GM19395 (cell line): ENCODE results near the gene COL5A2.
A peak's percentile ranks its signal among the peaks of the same experiment; 100 is the strongest.

ENCODE experiments used
- ATAC-seq: cut with Tn5 transposase; IDR thresholded peaks from one replicate; pipeline ENCODE4 v1.9.1; 2021; ENCODE audit warnings: mild to moderate bottlenecking, moderate library complexity; ENCODE audit not compliant: unreplicated experiment

Gene COL5A2

GRCh38 chr2:189056200-189057106 is 123.1 kb downstream of the COL5A2 start:
- no peak for ATAC-seq

- no peak for ATAC-seq
Observed at GRCh38 chr2:189050165-189050712, 129.3 kb downstream of the COL5A2 start.

GRCh38 chr2:189049709-189050164 is 129.8 kb downstream of the COL5A2 start:
- no peak for ATAC-seq

GRCh38 chr2:189048189-189048588 is 131.4 kb downstream of the COL5A2 start:
- no peak for ATAC-seq

- no peak for ATAC-seq
Observed at GRCh38 chr2:189047171-189047888, 132.2 kb downstream of the COL5A2 start.

GRCh38 chr2:189046320-189046719 is 133.2 kb downstream of the COL5A2 start:
- no peak for ATAC-seq

- no peak for ATAC-seq
Observed at GRCh38 chr2:189045836-189046235, 133.7 kb downstream of the COL5A2 start.

GRCh38 chr2:189037518-189037917 is 142.0 kb downstream of the COL5A2 start:
- no peak for ATAC-seq

GRCh38 chr2:189024901-189025618 is 154.5 kb downstream of the COL5A2 start:
- ATAC-seq, result peak; percentile 79

- no peak for ATAC-seq
Observed at GRCh38 chr2:189022492-189022891, 157.1 kb downstream of the COL5A2 start.

- no peak for ATAC-seq
Observed at GRCh38 chr2:189022053-189022481, 157.5 kb downstream of the COL5A2 start.

- ATAC-seq, result no peak
Observed at GRCh38 chr2:189020179-189020578, 159.4 kb downstream of the COL5A2 start.

GRCh38 chr2:189018631-189019030 is 160.9 kb downstream of the COL5A2 start:
- no peak for ATAC-seq

- ATAC-seq, result no peak
Observed at GRCh38 chr2:189016311-189016861, 163.2 kb downstream of the COL5A2 start.

GRCh38 chr2:189015359-189015758 is 164.2 kb downstream of the COL5A2 start:
- no peak for ATAC-seq

GRCh38 chr2:189014449-189015138 is 165.0 kb downstream of the COL5A2 start:
- ATAC-seq, result no peak

- ATAC-seq, result no peak
Observed at GRCh38 chr2:189013671-189014448, 165.7 kb downstream of the COL5A2 start.

GRCh38 chr2:189013031-189013430 is 166.5 kb downstream of the COL5A2 start:
- ATAC-seq, result no peak

- ATAC-seq, result no peak
Observed at GRCh38 chr2:189012351-189012750, 167.2 kb downstream of the COL5A2 start.
